Astrocyte (in vitro differentiated cells and primary cell): ENCODE data around the gene SORD.

Experiments used
- CTCF ChIP-seq: IDR thresholded peaks from 2 replicates; pipeline ENCODE4 v1.5.1; 2011; ENCODE audit warnings: low read depth, mild to moderate bottlenecking, inconsistent platforms, low read length, moderate library complexity; ENCODE audit not compliant: insufficient read depth
- EZH2 ChIP-seq: IDR thresholded peaks from 2 replicates; pipeline ENCODE4 v1.6.1; 2012; ENCODE audit warnings: mild to moderate bottlenecking, low read length, inconsistent platforms; ENCODE audit not compliant: insufficient read depth

GRCh38 chr15:45023659-45024225 is 747 bp downstream of the SORD start:
- TF ChIP-seq CTCF (no peak), EZH2 (no peak)
